Tibial artery (tissue), 4 donors: Measurements from ENCODE around the gene SPG11.

ENCODE experiments used
- DNase-seq, 2 donors: peaks; one replicate each; pipeline ENCODE4 v3.0.0-alpha.2; 2019
- H3K27ac ChIP-seq, 2 donors: fragments of 200-600 bp; sonication (generic) in 1 of 2; 1 replicate in 1 of 2; 2 replicates in 1 of 2; pipeline ENCODE4 v1.5.1; 2018 to 2019; ENCODE audit warnings: mild to moderate bottlenecking in 1 of 2
- H3K27me3 ChIP-seq, 2 donors: fragments of 200-600 bp; sonication (generic) in 1 of 2; one replicate each; pipeline versions ENCODE4 v1.5.1 to v1.6.0; 2016 to 2019
- H3K36me3 ChIP-seq, 3 donors: fragments of 200-600 bp; sonication (generic) in 2 of 3; one replicate each; pipeline ENCODE4 v1.5.1; 2016 to 2019; ENCODE audit warnings: mild to moderate bottlenecking in 2 of 3
- H3K4me1 ChIP-seq, 4 donors: fragments of 200-600 bp; sonication (generic) in 2 of 4; 1 replicate in 3 of 4; 2 replicates in 1 of 4; pipeline ENCODE4 v1.5.1; 2016 to 2019
- H3K4me3 ChIP-seq, 2 donors: fragments of 200-600 bp; sonication (generic) in 1 of 2; 1 replicate in 1 of 2; 2 replicates in 1 of 2; pipeline ENCODE4 v1.5.1; 2018 to 2019; ENCODE audit warnings: mild to moderate bottlenecking in 2 of 2
- H3K9me3 ChIP-seq, 3 donors: fragments of 200-600 bp; sonication (generic) in 1 of 3; one replicate each; pipeline ENCODE4 v1.5.1; 2016 to 2019
- intact Hi-C: fragments of 100-400 bp; cut with DNase I; formaldehyde crosslinking; loops from one replicate; pipeline ENCODE4 v1.15.0; 2023; ENCODE audit warnings: low total_unique reads
- TF ChIP-seq, protein P1 (sequence below), 2 experiments: fragments of 200-600 bp in 1 of 2; fragments of 450-650 bp in 1 of 2; IDR thresholded peaks; one replicate each; pipeline ENCODE4 v1.5.1; 2017 to 2019; ENCODE audit warnings: antibody characterized with exemption in 2 of 2, mild to moderate bottlenecking in 1 of 2, moderate library complexity in 1 of 2

The SPG11 gene

DNA sequence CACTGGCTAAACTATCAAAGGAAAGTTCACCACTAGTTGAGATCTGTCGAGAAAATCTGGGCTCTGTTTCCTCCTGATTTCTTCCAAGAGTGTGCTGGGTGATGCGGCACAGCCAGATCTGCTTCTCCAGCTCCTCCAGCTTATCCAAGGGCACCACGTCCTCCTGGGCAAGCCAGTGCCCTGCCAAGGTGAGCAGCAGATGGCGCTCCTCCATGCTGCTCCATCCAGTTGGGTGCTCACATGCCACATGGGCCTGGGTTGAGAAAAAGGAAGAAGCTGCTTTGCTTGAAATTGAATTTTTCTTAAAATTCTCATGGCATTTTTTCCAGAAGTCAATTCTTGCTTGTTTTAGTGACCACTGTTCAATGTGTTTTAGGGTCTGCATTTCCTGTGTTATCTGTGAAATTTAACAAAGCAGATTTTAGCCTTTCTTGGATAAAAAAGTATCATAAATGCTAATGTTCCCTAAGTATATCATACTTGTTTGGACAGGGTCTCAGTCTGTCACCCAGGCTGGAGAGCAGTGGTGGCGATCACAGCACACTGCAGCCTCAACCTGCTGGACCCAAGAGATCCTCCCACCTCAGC is 79.2 kb downstream of the SPG11 start:
- peaks cover 67 to 93% (median 77%) of the 10 kb centered on the region in 3 donors for H3K36me3 ChIP-seq
- no peak for DNase-seq
- intact Hi-C loops, result no loop called here
- no peaks in the 10 kb centered on the region for H3K9me3 ChIP-seq
- TF ChIP-seq, protein P1, sequence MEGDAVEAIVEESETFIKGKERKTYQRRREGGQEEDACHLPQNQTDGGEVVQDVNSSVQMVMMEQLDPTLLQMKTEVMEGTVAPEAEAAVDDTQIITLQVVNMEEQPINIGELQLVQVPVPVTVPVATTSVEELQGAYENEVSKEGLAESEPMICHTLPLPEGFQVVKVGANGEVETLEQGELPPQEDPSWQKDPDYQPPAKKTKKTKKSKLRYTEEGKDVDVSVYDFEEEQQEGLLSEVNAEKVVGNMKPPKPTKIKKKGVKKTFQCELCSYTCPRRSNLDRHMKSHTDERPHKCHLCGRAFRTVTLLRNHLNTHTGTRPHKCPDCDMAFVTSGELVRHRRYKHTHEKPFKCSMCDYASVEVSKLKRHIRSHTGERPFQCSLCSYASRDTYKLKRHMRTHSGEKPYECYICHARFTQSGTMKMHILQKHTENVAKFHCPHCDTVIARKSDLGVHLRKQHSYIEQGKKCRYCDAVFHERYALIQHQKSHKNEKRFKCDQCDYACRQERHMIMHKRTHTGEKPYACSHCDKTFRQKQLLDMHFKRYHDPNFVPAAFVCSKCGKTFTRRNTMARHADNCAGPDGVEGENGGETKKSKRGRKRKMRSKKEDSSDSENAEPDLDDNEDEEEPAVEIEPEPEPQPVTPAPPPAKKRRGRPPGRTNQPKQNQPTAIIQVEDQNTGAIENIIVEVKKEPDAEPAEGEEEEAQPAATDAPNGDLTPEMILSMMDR (IDR thresholded peaks at IDR 0.05), result no peak
- no peaks in the 10 kb centered on the region for H3K27me3 ChIP-seq
- H3K4me1 ChIP-seq, result no peaks in the 10 kb centered on the region
- H3K27ac ChIP-seq, result no peak overlapping the region
- no peak overlapping the region for H3K4me3 ChIP-seq

DNA sequence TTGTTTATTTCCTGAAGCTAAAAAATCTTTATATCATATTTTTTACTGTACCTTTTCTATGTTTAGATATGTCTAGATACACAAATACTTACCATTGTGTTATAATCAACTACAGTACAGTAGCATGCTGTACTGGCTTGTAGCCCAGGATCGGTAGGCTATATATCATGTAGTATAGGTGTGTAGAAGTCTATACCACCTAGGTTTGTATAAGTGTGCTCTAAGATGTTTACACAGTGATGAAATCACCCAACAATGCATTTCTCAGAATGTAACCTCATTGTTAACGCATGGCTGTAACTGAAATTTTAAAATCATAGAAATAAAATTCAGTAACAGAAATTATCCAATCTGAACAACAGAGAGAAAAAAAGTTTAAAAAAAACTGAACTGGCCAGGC is 83.4 kb downstream of the SPG11 start:
- Histone ChIP-seq H3K4me3 (no peak overlapping the region), H3K9me3 (no peaks in the 10 kb centered on the region), H3K27me3 (no peaks in the 10 kb centered on the region), H3K4me1 (no peaks in the 10 kb centered on the region), H3K36me3 (peaks cover 30 to 58% (median 48%) of the 10 kb centered on the region in 3 donors), H3K27ac (no peak overlapping the region)
- TF ChIP-seq, protein P1 (IDR thresholded peaks at IDR 0.05), result no peak
- intact Hi-C loops, result no loop called here
- DNase-seq, result no peak

DNA sequence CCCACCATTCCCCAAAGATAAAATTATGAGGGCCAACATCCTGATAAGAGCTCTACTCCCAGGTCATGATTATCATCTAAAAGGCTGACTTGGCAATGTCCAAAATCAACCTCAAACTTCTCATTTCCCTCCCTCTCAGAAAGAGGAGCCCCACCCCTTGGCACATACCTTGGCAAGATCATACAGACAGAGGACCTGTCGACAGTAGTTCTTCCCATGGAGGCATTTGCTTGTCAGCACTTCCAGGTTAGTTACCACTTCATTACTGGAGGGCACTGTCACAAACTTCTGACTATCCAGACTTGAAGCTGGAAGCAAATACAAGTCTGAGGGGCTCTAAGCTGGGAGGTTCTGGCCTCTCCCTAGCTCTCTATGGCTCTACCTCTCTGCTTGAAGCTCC is 88.7 kb downstream of the SPG11 start:
- no peaks in the 10 kb centered on the region for H3K9me3 ChIP-seq
- no peak overlapping the region for H3K27ac ChIP-seq
- intact Hi-C loops, result no loop called here
- no peak for DNase-seq
- H3K27me3 ChIP-seq, result no peaks in the 10 kb centered on the region
- H3K4me3 ChIP-seq, result no peak overlapping the region
- H3K4me1 ChIP-seq, result no peaks in the 10 kb centered on the region
- TF ChIP-seq, protein P1 (IDR thresholded peaks at IDR 0.05), result no peak
- peaks cover 12 to 42% (median 15%) of the 10 kb centered on the region in 3 donors for H3K36me3 ChIP-seq

DNA sequence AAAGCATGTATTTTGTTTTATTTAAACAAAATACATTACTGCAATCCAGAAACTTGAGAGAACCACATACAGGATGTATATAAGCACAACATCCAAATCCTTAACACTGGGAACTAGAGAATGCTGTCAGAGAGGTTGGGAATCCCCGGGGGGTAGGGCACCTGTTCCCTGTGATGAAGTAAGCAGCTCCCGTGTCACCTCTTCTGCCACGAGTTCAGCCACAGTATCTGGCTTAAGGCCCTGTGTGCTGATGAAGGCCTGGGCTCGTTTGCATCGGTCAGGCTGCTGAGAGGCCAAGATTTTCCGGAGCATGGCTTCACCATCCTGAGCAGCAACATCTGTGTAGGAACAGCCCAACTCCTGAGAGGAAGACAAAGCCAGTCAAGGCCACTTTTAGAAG is 90.1 kb downstream of the SPG11 start:
- DNase-seq, result no peak
- peaks cover 12 to 47% (median 14%) of the 10 kb centered on the region in 3 donors for H3K36me3 ChIP-seq
- H3K4me1 ChIP-seq, result no peaks in the 10 kb centered on the region
- no peaks in the 10 kb centered on the region for H3K27me3 ChIP-seq
- no peak overlapping the region for H3K27ac ChIP-seq
- no peak overlapping the region for H3K4me3 ChIP-seq
- TF ChIP-seq, protein P1 (IDR thresholded peaks at IDR 0.05), result no peak
- H3K9me3 ChIP-seq, result no peaks in the 10 kb centered on the region
- intact Hi-C loops, result no loop called here

DNA sequence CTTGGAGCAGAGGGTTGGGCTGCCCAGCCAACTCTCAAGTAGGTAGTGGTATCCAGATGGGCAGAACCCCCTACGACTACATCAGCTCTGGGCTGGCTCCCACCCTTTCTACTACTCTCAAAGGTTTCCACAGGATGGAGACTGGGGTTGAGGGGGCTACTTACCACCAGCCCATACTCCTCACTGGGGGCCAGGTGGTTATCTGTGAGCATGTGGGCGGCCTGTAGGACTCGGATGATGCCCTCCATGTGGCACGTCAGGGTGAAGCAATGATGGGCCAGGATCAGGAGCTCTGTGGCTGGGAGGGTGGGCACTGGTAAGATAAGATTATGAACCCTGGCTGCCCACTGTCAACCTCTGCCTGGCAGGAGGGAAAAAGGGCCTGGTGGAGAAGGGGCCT is 93.1 kb downstream of the SPG11 start:
- no peak for DNase-seq
- H3K27ac ChIP-seq, result no peak overlapping the region
- no peaks in the 10 kb centered on the region for H3K27me3 ChIP-seq
- no peaks in the 10 kb centered on the region for H3K4me1 ChIP-seq
- H3K36me3 ChIP-seq, result peaks cover 35 to 78% (median 38%) of the 10 kb centered on the region in 3 donors
- peaks cover 0 to 2% (median 0%) of the 10 kb centered on the region in 3 donors for H3K9me3 ChIP-seq
- TF ChIP-seq, protein P1 (IDR thresholded peaks at IDR 0.05), result no peak
- intact Hi-C loops, result no loop called here
- no peak overlapping the region for H3K4me3 ChIP-seq

DNA sequence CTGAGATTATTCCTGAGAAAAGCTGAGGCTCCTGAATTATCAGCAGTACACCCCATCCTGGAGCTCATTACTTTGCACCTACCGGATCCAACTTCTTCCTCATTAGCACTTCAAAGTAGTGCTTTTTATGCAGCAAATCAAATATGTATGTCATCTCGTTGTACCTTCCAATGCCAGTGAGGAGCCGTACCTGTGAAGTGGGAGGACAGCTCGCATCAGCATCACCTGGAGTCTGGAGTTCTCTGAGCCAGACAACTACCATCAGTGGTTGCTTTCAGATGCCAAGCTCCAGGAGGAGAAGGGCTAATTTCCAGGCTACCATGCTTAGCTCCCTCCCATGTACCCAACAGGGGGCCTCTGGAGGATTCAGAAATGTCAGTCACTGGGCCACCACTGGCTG is 94.1 kb downstream of the SPG11 start:
- Histone ChIP-seq H3K4me1 (no peaks in the 10 kb centered on the region), H3K4me3 (no peak overlapping the region), H3K9me3 (peaks cover 0 to 4% (median 0%) of the 10 kb centered on the region in 3 donors), H3K27me3 (no peaks in the 10 kb centered on the region), H3K36me3 (peaks cover 44 to 84% (median 46%) of the 10 kb centered on the region in 3 donors), H3K27ac (no peak overlapping the region)
- TF ChIP-seq, protein P1 (IDR thresholded peaks at IDR 0.05), result no peak
- intact Hi-C loops, result no loop called here
- DNase-seq, result no peak
